SU-DHL-6 (cell line): ENCODE results near the gene PRELP.

Experiments
- H2AFZ ChIP-seq: fragments of 200-600 bp; sonication (generic); 2 replicates; pipeline ENCODE4 v1.6.1; 2014; ENCODE audit warnings: low read depth, mild to moderate bottlenecking, moderate library complexity, mixed read lengths, antibody characterized with exemption, low read length; ENCODE audit not compliant: severe bottlenecking
- H3F3A ChIP-seq: fragments of 200-600 bp; shearing (Covaris generic); 2 replicates; pipeline ENCODE4 v1.6.0; 2016; ENCODE audit warnings: antibody characterized with exemption, mild to moderate bottlenecking; ENCODE audit not compliant: insufficient read depth
- H3K27ac ChIP-seq: fragments of 200-600 bp; sonication (generic); 2 replicates; pipeline ENCODE4 v1.5.1; 2016; ENCODE audit warnings: low read depth, mild to moderate bottlenecking, low read length, moderate library complexity, mixed read lengths
- H3K27me3 ChIP-seq: fragments of 200-600 bp; sonication (generic), shearing (Covaris generic); 2 replicates; pipeline ENCODE4 v1.6.0; 2014; ENCODE audit warnings: mild to moderate bottlenecking, low read length
- H3K36me3 ChIP-seq: fragments of 200-600 bp; sonication (generic); 2 replicates; pipeline ENCODE4 v1.6.1; 2014; ENCODE audit warnings: mild to moderate bottlenecking, low read length, mixed read lengths
- H3K4me2 ChIP-seq: fragments of 300-600, 200-600 bp; shearing (Covaris generic), sonication (generic); 2 replicates; pipeline ENCODE4 v1.6.0; 2014; ENCODE audit warnings: low read length, low read depth, mild to moderate bottlenecking; ENCODE audit not compliant: poor library complexity, severe bottlenecking
- H3K4me3 ChIP-seq: fragments of 200-600 bp; sonication (generic); 2 replicates; pipeline ENCODE4 v1.5.1; 2014; ENCODE audit warnings: antibody characterized with exemption, low read length, mild to moderate bottlenecking, mixed read lengths; ENCODE audit not compliant: insufficient read depth, poor library complexity, severe bottlenecking
- H3K79me2 ChIP-seq: fragments of 200-600 bp; sonication (generic); 2 replicates; pipeline ENCODE4 v1.6.1; 2014; ENCODE audit warnings: mild to moderate bottlenecking, low read length, moderate library complexity; ENCODE audit not compliant: insufficient read depth
- H3K9ac ChIP-seq: fragments of 200-600 bp; sonication (generic); 2 replicates; pipeline ENCODE4 v1.7.0; 2014; ENCODE audit warnings: mild to moderate bottlenecking, low read length
- H3K9me2 ChIP-seq: fragments of 200-600 bp; sonication (generic); replicated peaks from 2 replicates; pipeline ENCODE4 v1.6.1; 2014; ENCODE audit warnings: low read length; ENCODE audit not compliant: insufficient read depth
- H3K9me3 ChIP-seq: fragments of 200-600 bp; sonication (generic); 2 replicates; pipeline ENCODE4 v1.6.1; 2014; ENCODE audit warnings: low read length, mixed read lengths; ENCODE audit not compliant: insufficient read depth
- H4K20me1 ChIP-seq: fragments of 200-600 bp; sonication (generic); 2 replicates; pipeline ENCODE4 v1.6.1; 2014; ENCODE audit warnings: low read depth, mild to moderate bottlenecking, antibody characterized with exemption, low read length, moderate library complexity, mixed read lengths
- EZH2phosphoT487 ChIP-seq: fragments of 200-600 bp; sonication (generic), shearing (Covaris generic); conservative IDR thresholded peaks from 2 replicates; pipeline ENCODE4 v1.6.1; 2018; ENCODE audit warnings: mild to moderate bottlenecking, antibody characterized with exemption, low read length, moderate library complexity, mixed read lengths
- TF ChIP-seq, protein P1 (sequence below): fragments of 200-600 bp; sonication (generic); IDR thresholded peaks from one replicate; pipeline ENCODE4 v1.5.1; 2017; ENCODE audit warnings: antibody characterized with exemption, mild to moderate bottlenecking, low read length, moderate library complexity; ENCODE audit not compliant: insufficient read depth, poor library complexity, severe bottlenecking

Gene PRELP

DNA sequence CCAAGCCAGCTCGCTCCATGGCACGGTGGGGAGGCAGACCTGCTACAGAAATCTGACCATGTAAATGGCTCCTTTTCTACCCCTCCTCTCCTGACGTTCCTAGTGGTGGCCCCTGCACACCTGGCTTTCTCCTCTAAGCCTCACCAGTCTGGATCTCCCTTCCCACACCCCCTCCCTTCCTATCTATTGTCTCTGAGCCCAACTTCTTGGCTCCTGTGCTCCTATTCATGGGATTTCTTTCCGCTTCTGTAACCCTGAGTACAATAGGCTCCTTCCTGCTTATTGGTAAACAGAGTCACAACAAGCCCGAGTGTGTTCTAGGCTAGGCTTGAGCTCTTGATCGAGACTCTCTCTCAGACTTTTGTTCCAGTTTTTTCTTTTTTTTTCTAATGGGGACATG, 35.9 kb downstream of the PRELP start:
- no peaks in the 10 kb centered on the region for H3K36me3 ChIP-seq
- no peak overlapping the region for H2AFZ ChIP-seq
- H3K79me2 ChIP-seq: no peaks in the 10 kb centered on the region
- H3F3A ChIP-seq: no peaks in the 10 kb centered on the region
- no peak overlapping the region for H3K4me3 ChIP-seq
- no peaks in the 10 kb centered on the region for H3K27me3 ChIP-seq
- no peaks in the 10 kb centered on the region for H4K20me1 ChIP-seq
- no peak overlapping the region for H3K27ac ChIP-seq
- H3K9me3 ChIP-seq: no peaks in the 10 kb centered on the region
- H3K9me2 ChIP-seq: no peaks in the 10 kb centered on the region
- no peak for TF ChIP-seq EZH2phosphoT487
- TF ChIP-seq, protein P1, sequence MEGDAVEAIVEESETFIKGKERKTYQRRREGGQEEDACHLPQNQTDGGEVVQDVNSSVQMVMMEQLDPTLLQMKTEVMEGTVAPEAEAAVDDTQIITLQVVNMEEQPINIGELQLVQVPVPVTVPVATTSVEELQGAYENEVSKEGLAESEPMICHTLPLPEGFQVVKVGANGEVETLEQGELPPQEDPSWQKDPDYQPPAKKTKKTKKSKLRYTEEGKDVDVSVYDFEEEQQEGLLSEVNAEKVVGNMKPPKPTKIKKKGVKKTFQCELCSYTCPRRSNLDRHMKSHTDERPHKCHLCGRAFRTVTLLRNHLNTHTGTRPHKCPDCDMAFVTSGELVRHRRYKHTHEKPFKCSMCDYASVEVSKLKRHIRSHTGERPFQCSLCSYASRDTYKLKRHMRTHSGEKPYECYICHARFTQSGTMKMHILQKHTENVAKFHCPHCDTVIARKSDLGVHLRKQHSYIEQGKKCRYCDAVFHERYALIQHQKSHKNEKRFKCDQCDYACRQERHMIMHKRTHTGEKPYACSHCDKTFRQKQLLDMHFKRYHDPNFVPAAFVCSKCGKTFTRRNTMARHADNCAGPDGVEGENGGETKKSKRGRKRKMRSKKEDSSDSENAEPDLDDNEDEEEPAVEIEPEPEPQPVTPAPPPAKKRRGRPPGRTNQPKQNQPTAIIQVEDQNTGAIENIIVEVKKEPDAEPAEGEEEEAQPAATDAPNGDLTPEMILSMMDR: no peak
- no peak overlapping the region for H3K4me2 ChIP-seq
- no peak overlapping the region for H3K9ac ChIP-seq

DNA sequence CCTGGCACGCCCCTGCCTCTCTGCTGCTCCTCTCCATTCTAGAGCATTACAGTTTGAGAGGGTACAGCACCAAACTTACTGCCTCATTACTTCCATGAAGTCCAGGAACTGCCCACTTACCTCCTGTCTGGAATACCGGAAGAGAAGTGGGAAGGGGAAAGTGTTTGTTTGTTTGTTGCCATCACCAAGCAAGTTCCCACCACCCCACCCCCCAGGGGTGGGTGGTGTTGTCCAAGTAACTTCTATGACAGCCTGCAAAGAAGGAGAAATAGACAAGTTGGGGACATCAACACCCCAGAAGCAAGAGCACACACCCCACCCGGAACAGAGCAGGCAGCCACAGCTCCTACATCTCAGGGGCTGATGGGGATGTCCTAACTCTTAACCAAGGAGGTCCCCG, 36.3 kb downstream of the PRELP start:
- no peak for TF ChIP-seq EZH2phosphoT487
- TF ChIP-seq, protein P1: no peak

GRCh38 chr1:203512517-203512847, 36.9 kb downstream of the PRELP start:
- no peaks in the 10 kb centered on the region for H3K9me3 ChIP-seq
- H4K20me1 ChIP-seq: no peaks in the 10 kb centered on the region
- H3K4me2 ChIP-seq: no peak overlapping the region
- H3K79me2 ChIP-seq: no peaks in the 10 kb centered on the region
- no peak overlapping the region for H3K4me3 ChIP-seq
- H3K9me2 ChIP-seq: no peaks in the 10 kb centered on the region
- H3F3A ChIP-seq: no peaks in the 10 kb centered on the region
- TF ChIP-seq, protein P1: no peak
- no peak for TF ChIP-seq EZH2phosphoT487
- H2AFZ ChIP-seq: no peak overlapping the region
- H3K27ac ChIP-seq: no peak overlapping the region
- no peak overlapping the region for H3K9ac ChIP-seq
- no peaks in the 10 kb centered on the region for H3K36me3 ChIP-seq
- H3K27me3 ChIP-seq: no peaks in the 10 kb centered on the region

More for the DNA sequence above, 36.3 kb downstream of the PRELP start:
- H3K79me2 ChIP-seq: no peaks in the 10 kb centered on the region
- H3F3A ChIP-seq: no peaks in the 10 kb centered on the region
- H3K27ac ChIP-seq: no peak overlapping the region
- no peak overlapping the region for H3K4me3 ChIP-seq
- H3K9me3 ChIP-seq: no peaks in the 10 kb centered on the region
- no peak overlapping the region for H3K4me2 ChIP-seq
- no peaks in the 10 kb centered on the region for H4K20me1 ChIP-seq
- H3K27me3 ChIP-seq: no peaks in the 10 kb centered on the region
- H3K9ac ChIP-seq: no peak overlapping the region
- H2AFZ ChIP-seq: no peak overlapping the region
- H3K36me3 ChIP-seq: no peaks in the 10 kb centered on the region
- H3K9me2 ChIP-seq: no peaks in the 10 kb centered on the region

- Histone ChIP-seq H3K79me2 (no peaks in the 10 kb centered on the region), H2AFZ (no peak overlapping the region), H3K36me3 (no peaks in the 10 kb centered on the region), H4K20me1 (no peaks in the 10 kb centered on the region), H3K9me3 (no peaks in the 10 kb centered on the region), H3K4me2 (no peak overlapping the region), H3F3A (no peaks in the 10 kb centered on the region), H3K27me3 (no peaks in the 10 kb centered on the region), H3K4me3 (no peak overlapping the region), H3K9me2 (no peaks in the 10 kb centered on the region), H3K27ac (no peak overlapping the region), H3K9ac (no peak overlapping the region)
- TF ChIP-seq EZH2phosphoT487: no peak
- TF ChIP-seq, protein P1: no peak
These were observed 37.4 kb downstream of the PRELP start for GRCh38 chr1:203512848-203513584.
